ENCODE results near the gene HOOK2. TPM values are rescaled to one million over a fixed set of nuclear protein-coding genes. Genes with fewer than 3 reads are reported as not detected.
A peak's percentile ranks its signal among the peaks of the same experiment; 100 is the strongest.

Gene HOOK2
- total and polyA plus RNA-seq, 2 of the 8 experiments (the other 6 are each of a cell fraction or from before 2014, with no cell fraction given): 23.8 to 63.2 TPM

- WGBS, 2 experiments (ENCODE audit: extremely low coverage in 1 of 2, insufficient coverage in 1 of 2, insufficient read length in 1 of 2, insufficient replicate concordance in 2 of 2, low coverage in 1 of 2, low lambda C conversion rate in 2 of 2, missing lambda C conversion rate in 1 of 2): 58% methylated on average over 22 of the region's 22 CpGs; no CpG with 5 or more reads in 1 of the 2 experiments
- Histone ChIP-seq H3K23me2 (ENCODE audit: low read depth, low read length) (peaks cover 18% of the 10 kb centered on the region; the same call in 1 of the 2 replicates), H3K27me3 (replicated peaks in 1 of 4; ENCODE audit: control insufficient read depth in 3 of 4, extremely low read depth in 1 of 4, insufficient read depth in 3 of 4, low read length in 3 of 4) (peaks cover 0 to 4% (median under 1%) of the 10 kb centered on the region in 4 experiments; a peak in 2 of 7 replicates), H4K20me1 (replicated peaks in 1 of 2; ENCODE audit: control insufficient read depth in 1 of 2, insufficient read depth in 2 of 2, low read length in 2 of 2) (peaks cover 0 to 6% of the 10 kb centered on the region in 2 experiments), H3K79me1 (ENCODE audit: low read depth, low read length) (peaks cover 7% of the 10 kb centered on the region), H4K91ac (replicated peaks; ENCODE audit: insufficient read length, low read length) (peak overlapping the region; percentile 46), H3K4me2 (ENCODE audit: insufficient read depth in 1 of 2, low read depth in 2 of 2, low read length in 2 of 2) (peak overlapping the region; percentile 91 to 92), H2AFZ (ENCODE audit: low read length) (peak overlapping the region; percentile 73; the same call in 1 of the 2 replicates), H3K4me1 (replicated peaks in 1 of 4; ENCODE audit: control insufficient read depth in 3 of 4, insufficient read depth in 4 of 4, low read length in 3 of 4) (peaks cover 0 to 20% (median 13%) of the 10 kb centered on the region in 4 experiments; a peak in 6 of 7 replicates), H2BK20ac (ENCODE audit: low read length) (no peak overlapping the region), H3K9ac (replicated peaks in 1 of 4; ENCODE audit: extremely low read depth in 1 of 4, low read depth in 3 of 4, low read length in 3 of 4) (no peak overlapping the region; a peak in 1 of 7 replicates), H4K5ac (ENCODE audit: insufficient read length, low read depth, low read length) (no peak overlapping the region), H2BK15ac (ENCODE audit: low read length) (no peak overlapping the region), H3K14ac (ENCODE audit: insufficient read length) (no peak overlapping the region), H3K9me3 (ENCODE audit: insufficient read depth in 2 of 2, low read depth in 1 of 2, low read length in 1 of 2) (no peaks in the 10 kb centered on the region), H3K4me3 (ENCODE audit: extremely low read depth in 1 of 4, insufficient read depth in 2 of 4, low read depth in 3 of 4, low read length in 4 of 4) (peak overlapping the region; percentile 85 to 98 (median 97)), H4K8ac (ENCODE audit: extremely low read depth, insufficient read depth, low read length) (no peak overlapping the region; the same call in 1 of the 2 replicates), H3K27ac (ENCODE audit: low read depth, low read length) (0 out of 2 replicates have a peak overlapping the region, but pooled peaks have one; percentile 3), H3K79me2 (ENCODE audit: control insufficient read depth in 1 of 2, insufficient read depth in 2 of 2, low read length in 2 of 2) (peaks cover 0 to 16% of the 10 kb centered on the region in 2 experiments; a peak in 2 of 4 replicates), H3K23ac (ENCODE audit: insufficient read length) (no peak overlapping the region), H2BK5ac (ENCODE audit: low read depth, low read length) (no peak overlapping the region), H2BK12ac (ENCODE audit: low read depth, low read length) (no peak overlapping the region), H2BK120ac (replicated peaks; ENCODE audit: low read depth, low read length) (no peak overlapping the region), H3K4ac (replicated peaks; ENCODE audit: insufficient read length, low read depth, low read length) (no peak overlapping the region), H3K56ac (replicated peaks; ENCODE audit: insufficient read length, low read depth, low read length) (peak overlapping the region; percentile 11), H3K36me3 (ENCODE audit: control insufficient read depth in 2 of 4, insufficient read depth in 4 of 4, low read length in 3 of 4) (peaks cover 8 to 19% (median 14%) of the 10 kb centered on the region in 4 experiments; a peak in 7 of 8 replicates), H2AK5ac (ENCODE audit: low read depth, low read length) (no peak overlapping the region), H3K18ac (ENCODE audit: extremely low read depth, low read length) (no peak overlapping the region)
- DNase-seq (ENCODE audit: low read depth in 1 of 2, low spot score in 2 of 2) (no peak), FAIRE-seq (no peak)
- ChIA-PET CTCF (ENCODE audit: partially characterized antibody) (interaction anchor here (0.6 to 17.9 kb wide), 13 partner anchors 11 to 89 kb away, joined by 3 to 288 read pairs (median 5); partner anchors contain the start of gene JUNB), POLR2A (ENCODE audit: partially characterized antibody) (interaction anchor here (0.6 to 15.2 kb wide), 15 partner anchors 10 to 1359 kb away, joined by 3 to 317 read pairs (median 3); partner anchors contain the start of genes HOOK2, JUNB and TRIR)
- TF ChIP-seq EGR1 (IDR thresholded peaks at IDR 0.05; ENCODE audit: borderline replicate concordance, low read depth, low read length) (no peak), CHD2 (IDR thresholded peaks at IDR 0.05; ENCODE audit: low read length) (no peak), SAP30 (IDR thresholded peaks at IDR 0.05; ENCODE audit: insufficient read depth, insufficient replicate concordance, low read length) (peak; percentile 12)
Observed at GRCh38 chr19:12802267-12803106, 27.1 kb upstream of the HOOK2 start.
